K562 (cell line): Measurements from ENCODE around the gene CDCA5. TPM values are rescaled to one million over a fixed set of nuclear protein-coding genes. Genes with fewer than 3 reads are reported as not detected.

Experiments
- NBN ChIP-seq: fragments of 450-650 bp; IDR thresholded peaks from 2 replicates; pipeline ENCODE4 v1.6.1; 2016; ENCODE audit warnings: low read depth, mild to moderate bottlenecking
- NCOA6 ChIP-seq: fragments of 450-650 bp; IDR thresholded peaks from 2 replicates; pipeline ENCODE4 v1.6.1; 2017; ENCODE audit warnings: mild to moderate bottlenecking
- NFIC ChIP-seq: fragments of 450-650 bp; IDR thresholded peaks from 2 replicates; pipeline ENCODE4 v1.6.1; 2017; ENCODE audit warnings: mild to moderate bottlenecking, inconsistent platforms
- PCBP1 ChIP-seq: fragments of 200-400 bp; formaldehyde crosslinking; IDR thresholded peaks from 2 replicates; pipeline ENCODE4 v1.6.1; 2018; ENCODE audit warnings: mild to moderate bottlenecking, low read depth, low read length; ENCODE audit not compliant: poor library complexity, severe bottlenecking
- PML ChIP-seq: IDR thresholded peaks from 2 replicates; pipeline ENCODE4 v1.6.1; 2012; ENCODE audit warnings: low read length, inconsistent platforms
- POLR3A ChIP-seq: IDR thresholded peaks from 2 replicates; pipeline ENCODE4 v1.6.1; 2011; ENCODE audit warnings: borderline replicate concordance, mild to moderate bottlenecking, moderate library complexity; ENCODE audit not compliant: insufficient read length, insufficient read depth; ENCODE audit errors: extremely low read depth
- PTBP1 ChIP-seq: fragments of 200-400 bp; formaldehyde crosslinking; IDR thresholded peaks from 2 replicates; pipeline ENCODE4 v1.6.1; 2017; ENCODE audit warnings: low read depth, low read length
- SETDB1 ChIP-seq: IDR thresholded peaks from one replicate; pipeline ENCODE4 v1.6.1; 2012; ENCODE audit warnings: low read length, control low read depth, inconsistent platforms
- STAT5A ChIP-seq: IDR thresholded peaks from 2 replicates; pipeline ENCODE4 v1.6.1; 2012; ENCODE audit warnings: low read length, inconsistent platforms, borderline replicate concordance
- ZNF175 ChIP-seq: fragments of 200-800 bp; sonication (Bioruptor generic); IDR thresholded peaks from 2 replicates; pipeline ENCODE4 v1.6.1; 2016; ENCODE audit warnings: low read depth, mild to moderate bottlenecking, missing genetic modification characterization, missing compliant biosample characterization
- ZNF23 ChIP-seq: fragments of 250-450 bp; sonication (Bioruptor Pico); IDR thresholded peaks from 2 replicates; pipeline ENCODE4 v1.4.0; 2020; ENCODE audit warnings: mild to moderate bottlenecking
- ZNF282 ChIP-seq: sonication (generic); formaldehyde crosslinking; IDR thresholded peaks from 2 replicates; pipeline ENCODE4 v1.8.1; 2023; ENCODE audit warnings: missing genetic modification reagents
- polyA plus RNA-seq, 8 experiments: library from polyadenylated mRNA; depleted of rRNA in 4 of 8; stranded (reverse) in 5 of 8; unstranded in 3 of 8; fragments of >200 nt; fragmentation: Nextera tagmentation in 2 of 8; fragmentation: Illumina TruSeq in 1 of 8; extraction: Ambion mirVana in 2 of 8; extraction: Trizol in 1 of 8; gene quantifications; 2 replicates each; pipeline versions ENCODE4 v1.2.1 to v1.2.3, GENCODE V29; 2011 to 2014; ENCODE audit warnings: inconsistent platforms in 1 of 8, missing spikeins in 1 of 8
- total RNA-seq, 7 experiments: library from RNA; depleted of rRNA in 6 of 7; stranded (reverse); fragments of >200 nt in 6 of 7; fragmentation: Illumina TruSeq in 2 of 7; extraction: Trizol in 2 of 7; gene quantifications; 2 replicates each; pipeline versions ENCODE4 v1.2.1 to v1.2.3, GENCODE V29; 2011 to 2021; ENCODE audit warnings: low replicate concordance in 1 of 7
- TF ChIP-seq, protein P1 (sequence below), 2 experiments: fragments of 450-650 bp in 1 of 2; IDR thresholded peaks; 2 replicates each; pipeline ENCODE4 v1.6.1; 2011 to 2017; ENCODE audit warnings: low read depth in 2 of 2, antibody characterized with exemption in 1 of 2, borderline replicate concordance in 1 of 2, low read length in 1 of 2, mild to moderate bottlenecking in 1 of 2, mixed read lengths in 1 of 2; ENCODE audit not compliant: control insufficient read depth in 1 of 2
- TF ChIP-seq, protein P2 (sequence below): IDR thresholded peaks from 2 replicates; pipeline ENCODE4 v1.6.1; 2011; ENCODE audit not compliant: insufficient read length; ENCODE audit errors: extremely low read depth
- TF ChIP-seq, protein P3 (sequence below), 2 experiments: fragments of 250-450 bp in 1 of 2; fragments of 450-650 bp in 1 of 2; sonication (Bioruptor Pico) in 1 of 2; IDR thresholded peaks; 2 replicates each; pipeline versions ENCODE4 v1.6.1 to v1.8.0; 2016 to 2021; ENCODE audit warnings: mild to moderate bottlenecking in 2 of 2, moderate library complexity in 2 of 2, missing compliant biosample characterization in 1 of 2, missing genetic modification characterization in 1 of 2
- TF ChIP-seq, protein P4 (sequence below): fragments of 250-450 bp; sonication (Bioruptor Pico); IDR thresholded peaks from 2 replicates; pipeline ENCODE4 v1.4.0; 2020; ENCODE audit warnings: mild to moderate bottlenecking
- TF ChIP-seq, protein P5 (sequence below): fragments of 450-650 bp; formaldehyde crosslinking; conservative IDR thresholded peaks from 2 replicates; pipeline ENCODE4 v1.4.0; 2022; ENCODE audit warnings: mild to moderate bottlenecking, missing genetic modification characterization
- TF ChIP-seq, protein P6 (sequence below): IDR thresholded peaks from 2 replicates; pipeline ENCODE4 v1.6.1; 2014; ENCODE audit warnings: antibody characterized with exemption

CDCA5 gene
- total and polyA plus RNA-seq, 9 of the 15 experiments (the other 6 are each of a cell fraction or from before 2014, with no cell fraction given), result 18.9 to 94.3 (median 64.6) TPM

DNA sequence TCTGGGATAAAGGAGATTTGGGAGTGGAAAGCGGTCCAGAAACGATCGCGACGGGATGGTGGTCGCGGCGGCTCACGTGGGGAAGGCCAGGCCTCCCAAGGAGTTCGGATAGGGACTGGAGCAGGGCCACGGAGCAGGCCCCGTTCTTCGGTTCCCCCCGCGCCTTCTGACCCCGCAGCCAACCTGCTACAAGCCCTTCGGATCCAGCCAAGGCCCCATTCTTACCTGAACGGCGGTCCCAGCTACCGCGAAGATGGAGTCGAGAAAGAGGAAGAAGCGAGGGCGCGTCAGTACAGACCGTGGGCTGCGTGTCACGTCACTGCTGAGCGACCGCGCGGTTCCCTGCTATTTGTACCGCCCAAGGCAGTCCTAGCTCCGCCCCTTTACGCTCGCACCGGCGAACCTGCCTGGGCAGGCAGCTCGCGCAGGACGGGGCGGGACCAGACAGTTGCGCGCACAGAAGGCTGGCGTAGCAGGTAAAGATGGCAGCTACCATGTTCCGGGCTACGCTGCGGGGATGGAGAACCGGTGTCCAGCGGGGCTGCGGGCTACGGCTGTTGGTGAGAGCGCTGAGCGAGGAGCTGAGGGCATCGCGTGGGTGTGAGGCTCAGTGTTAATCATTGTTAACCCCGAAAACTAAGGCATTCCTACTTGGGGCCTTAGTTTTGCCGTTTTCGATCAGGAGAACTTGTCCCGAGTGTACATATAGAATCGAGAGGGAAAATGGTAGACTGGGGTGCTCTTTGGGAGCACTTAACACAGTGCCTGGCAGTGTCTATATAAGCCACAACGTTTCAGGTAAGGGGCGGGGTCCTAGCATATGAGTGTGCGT, 38.2 kb upstream of the CDCA5 start, which contains the start of the genes FAU and MRPL49 (continued):
- TF ChIP-seq, protein P1, sequence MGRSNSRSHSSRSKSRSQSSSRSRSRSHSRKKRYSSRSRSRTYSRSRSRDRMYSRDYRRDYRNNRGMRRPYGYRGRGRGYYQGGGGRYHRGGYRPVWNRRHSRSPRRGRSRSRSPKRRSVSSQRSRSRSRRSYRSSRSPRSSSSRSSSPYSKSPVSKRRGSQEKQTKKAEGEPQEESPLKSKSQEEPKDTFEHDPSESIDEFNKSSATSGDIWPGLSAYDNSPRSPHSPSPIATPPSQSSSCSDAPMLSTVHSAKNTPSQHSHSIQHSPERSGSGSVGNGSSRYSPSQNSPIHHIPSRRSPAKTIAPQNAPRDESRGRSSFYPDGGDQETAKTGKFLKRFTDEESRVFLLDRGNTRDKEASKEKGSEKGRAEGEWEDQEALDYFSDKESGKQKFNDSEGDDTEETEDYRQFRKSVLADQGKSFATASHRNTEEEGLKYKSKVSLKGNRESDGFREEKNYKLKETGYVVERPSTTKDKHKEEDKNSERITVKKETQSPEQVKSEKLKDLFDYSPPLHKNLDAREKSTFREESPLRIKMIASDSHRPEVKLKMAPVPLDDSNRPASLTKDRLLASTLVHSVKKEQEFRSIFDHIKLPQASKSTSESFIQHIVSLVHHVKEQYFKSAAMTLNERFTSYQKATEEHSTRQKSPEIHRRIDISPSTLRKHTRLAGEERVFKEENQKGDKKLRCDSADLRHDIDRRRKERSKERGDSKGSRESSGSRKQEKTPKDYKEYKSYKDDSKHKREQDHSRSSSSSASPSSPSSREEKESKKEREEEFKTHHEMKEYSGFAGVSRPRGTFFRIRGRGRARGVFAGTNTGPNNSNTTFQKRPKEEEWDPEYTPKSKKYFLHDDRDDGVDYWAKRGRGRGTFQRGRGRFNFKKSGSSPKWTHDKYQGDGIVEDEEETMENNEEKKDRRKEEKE (IDR thresholded peaks at IDR 0.05; ENCODE audit: borderline replicate concordance in 1 of 2, control insufficient read depth in 1 of 2, low read depth in 2 of 2, low read length in 1 of 2), result no peak
- TF ChIP-seq, protein P2, sequence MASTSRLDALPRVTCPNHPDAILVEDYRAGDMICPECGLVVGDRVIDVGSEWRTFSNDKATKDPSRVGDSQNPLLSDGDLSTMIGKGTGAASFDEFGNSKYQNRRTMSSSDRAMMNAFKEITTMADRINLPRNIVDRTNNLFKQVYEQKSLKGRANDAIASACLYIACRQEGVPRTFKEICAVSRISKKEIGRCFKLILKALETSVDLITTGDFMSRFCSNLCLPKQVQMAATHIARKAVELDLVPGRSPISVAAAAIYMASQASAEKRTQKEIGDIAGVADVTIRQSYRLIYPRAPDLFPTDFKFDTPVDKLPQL, result no peak
- TF ChIP-seq ZNF175 (CRISPR knock-in tag), result no peak
- TF ChIP-seq STAT5A, result no peak
- TF ChIP-seq PCBP1, result no peak
- TF ChIP-seq POLR3A, result no peak
- TF ChIP-seq PTBP1, result no peak
- TF ChIP-seq NBN, result peak; percentile 35; the same call in 1 of the 2 replicates
- no peak for TF ChIP-seq ZNF282
- TF ChIP-seq, protein P3, sequence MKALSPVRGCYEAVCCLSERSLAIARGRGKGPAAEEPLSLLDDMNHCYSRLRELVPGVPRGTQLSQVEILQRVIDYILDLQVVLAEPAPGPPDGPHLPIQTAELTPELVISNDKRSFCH (CRISPR knock-in tag; IDR thresholded peaks at IDR 0.05), result no peak
- TF ChIP-seq, protein P3 (tag; IDR thresholded peaks at IDR 0.05), result no peak
- TF ChIP-seq, protein P4, sequence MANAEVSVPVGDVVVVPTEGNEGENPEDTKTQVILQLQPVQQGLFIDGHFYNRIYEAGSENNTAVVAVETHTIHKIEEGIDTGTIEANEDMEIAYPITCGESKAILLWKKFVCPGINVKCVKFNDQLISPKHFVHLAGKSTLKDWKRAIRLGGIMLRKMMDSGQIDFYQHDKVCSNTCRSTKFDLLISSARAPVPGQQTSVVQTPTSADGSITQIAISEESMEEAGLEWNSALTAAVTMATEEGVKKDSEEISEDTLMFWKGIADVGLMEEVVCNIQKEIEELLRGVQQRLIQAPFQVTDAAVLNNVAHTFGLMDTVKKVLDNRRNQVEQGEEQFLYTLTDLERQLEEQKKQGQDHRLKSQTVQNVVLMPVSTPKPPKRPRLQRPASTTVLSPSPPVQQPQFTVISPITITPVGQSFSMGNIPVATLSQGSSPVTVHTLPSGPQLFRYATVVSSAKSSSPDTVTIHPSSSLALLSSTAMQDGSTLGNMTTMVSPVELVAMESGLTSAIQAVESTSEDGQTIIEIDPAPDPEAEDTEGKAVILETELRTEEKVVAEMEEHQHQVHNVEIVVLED, result peak; percentile 93
- peak; percentile 79 for TF ChIP-seq PML
- TF ChIP-seq, protein P5, sequence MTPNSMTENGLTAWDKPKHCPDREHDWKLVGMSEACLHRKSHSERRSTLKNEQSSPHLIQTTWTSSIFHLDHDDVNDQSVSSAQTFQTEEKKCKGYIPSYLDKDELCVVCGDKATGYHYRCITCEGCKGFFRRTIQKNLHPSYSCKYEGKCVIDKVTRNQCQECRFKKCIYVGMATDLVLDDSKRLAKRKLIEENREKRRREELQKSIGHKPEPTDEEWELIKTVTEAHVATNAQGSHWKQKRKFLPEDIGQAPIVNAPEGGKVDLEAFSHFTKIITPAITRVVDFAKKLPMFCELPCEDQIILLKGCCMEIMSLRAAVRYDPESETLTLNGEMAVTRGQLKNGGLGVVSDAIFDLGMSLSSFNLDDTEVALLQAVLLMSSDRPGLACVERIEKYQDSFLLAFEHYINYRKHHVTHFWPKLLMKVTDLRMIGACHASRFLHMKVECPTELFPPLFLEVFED, result no peak
- TF ChIP-seq, protein P6, sequence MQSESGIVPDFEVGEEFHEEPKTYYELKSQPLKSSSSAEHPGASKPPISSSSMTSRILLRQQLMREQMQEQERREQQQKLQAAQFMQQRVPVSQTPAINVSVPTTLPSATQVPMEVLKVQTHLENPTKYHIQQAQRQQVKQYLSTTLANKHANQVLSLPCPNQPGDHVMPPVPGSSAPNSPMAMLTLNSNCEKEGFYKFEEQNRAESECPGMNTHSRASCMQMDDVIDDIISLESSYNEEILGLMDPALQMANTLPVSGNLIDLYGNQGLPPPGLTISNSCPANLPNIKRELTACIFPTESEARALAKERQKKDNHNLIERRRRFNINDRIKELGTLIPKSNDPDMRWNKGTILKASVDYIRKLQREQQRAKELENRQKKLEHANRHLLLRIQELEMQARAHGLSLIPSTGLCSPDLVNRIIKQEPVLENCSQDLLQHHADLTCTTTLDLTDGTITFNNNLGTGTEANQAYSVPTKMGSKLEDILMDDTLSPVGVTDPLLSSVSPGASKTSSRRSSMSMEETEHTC, result no peak
- no peak for TF ChIP-seq SETDB1
- TF ChIP-seq ZNF23 (CRISPR knock-in tag), result no peak
- TF ChIP-seq NFIC, result 0 out of 2 replicates have a peak, but pooled peaks have one; percentile 6
- TF ChIP-seq NCOA6, result no peak
